Smooth muscle cell (in vitro differentiated cells): ENCODE measurements around the gene SFT2D1. TPM values are rescaled to one million over a fixed set of nuclear protein-coding genes. Genes with fewer than 3 reads are reported as not detected.
"Not testable (repeated sequence)": the region's sequence is repeated elsewhere in the genome, so short reads cannot be mapped to it uniquely, and the experiment has no call there.

ENCODE experiments used
- DNase-seq: peaks from one replicate; lab custom pipeline; 2025; ENCODE audit not compliant: unreplicated experiment; lab: John Stamatoyannopoulos, UW
- H2AFZ ChIP-seq: fragments of 200-600 bp; sonication (generic); 2 replicates; pipeline ENCODE4 v1.6.0; 2016; ENCODE audit warnings: antibody characterized with exemption, low read depth, mild to moderate bottlenecking
- H3F3A ChIP-seq: fragments of 200-600 bp; sonication (generic); 2 replicates; pipeline ENCODE4 v1.6.0; 2017; ENCODE audit warnings: antibody characterized with exemption, low read depth
- H3K27ac ChIP-seq: fragments of 200-600 bp; sonication (generic); 2 replicates; pipeline ENCODE4 v1.5.1; 2016; ENCODE audit warnings: low read depth, mild to moderate bottlenecking
- H3K27me3 ChIP-seq: fragments of 200-600 bp; sonication (generic); 2 replicates; pipeline ENCODE4 v1.6.1; 2016; ENCODE audit warnings: low read depth, mild to moderate bottlenecking
- H3K36me3 ChIP-seq: fragments of 200-600 bp; sonication (generic); 2 replicates; pipeline ENCODE4 v1.5.1; 2016; ENCODE audit warnings: low read depth
- H3K4me1 ChIP-seq: fragments of 200-600 bp; sonication (generic); 2 replicates; pipeline ENCODE4 v1.5.1; 2016; ENCODE audit warnings: low read depth
- H3K4me2 ChIP-seq: fragments of 200-600 bp; sonication (generic); 2 replicates; pipeline ENCODE4 v1.6.0; 2016; ENCODE audit warnings: mild to moderate bottlenecking
- H3K4me3 ChIP-seq: fragments of 200-600 bp; sonication (generic); 2 replicates; pipeline ENCODE4 v1.5.1; 2016; ENCODE audit warnings: mild to moderate bottlenecking
- H3K79me2 ChIP-seq: fragments of 200-600 bp; sonication (generic); 2 replicates; pipeline ENCODE4 v1.6.0; 2016; ENCODE audit warnings: low read depth, mild to moderate bottlenecking
- H3K9ac ChIP-seq: fragments of 200-600 bp; sonication (generic); 2 replicates; pipeline ENCODE4 v1.6.0; 2016; ENCODE audit warnings: low read depth
- H3K9me3 ChIP-seq: fragments of 200-600 bp; sonication (generic); replicated peaks from 2 replicates; pipeline ENCODE4 v1.5.1; 2016; ENCODE audit warnings: low read depth
- H4K20me1 ChIP-seq: fragments of 200-600 bp; sonication (generic); 2 replicates; pipeline ENCODE4 v1.6.0; 2016; ENCODE audit warnings: low read depth
- CTCF ChIP-seq: fragments of 200-600 bp; sonication (generic); IDR thresholded peaks from 2 replicates; pipeline ENCODE4 v1.5.1; 2017; ENCODE audit warnings: borderline replicate concordance, mild to moderate bottlenecking, antibody characterized with exemption; ENCODE audit not compliant: insufficient read depth, poor library complexity, severe bottlenecking
- WGBS: methylation state at CpG from one replicate; pipeline ENCODE4 v1.1.7; 2016; ENCODE audit warnings: low lambda C conversion rate; 5-methylcytosine and 5-hydroxymethylcytosine counted together
- polyA plus RNA-seq: library from polyadenylated mRNA; unstranded; fragments of >200 nt; fragmentation: Nextera tagmentation; extraction: Ambion mirVana; gene quantifications from 2 replicates; pipeline ENCODE4 v1.2.1, GENCODE V29; 2016
- total RNA-seq: library from RNA; depleted of rRNA; stranded (reverse); fragments of >200 nt; gene quantifications from 2 replicates; pipeline ENCODE4 v1.2.3, GENCODE V29; 2014

SFT2D1 gene
- total and polyA plus RNA-seq, 2 experiments from 2014 or later: 50.3 to 82.3 TPM

GRCh38 chr6:166365806-166366205 lies 23.5 kb upstream of the SFT2D1 start:
- no peak overlapping the region for H3K4me3 ChIP-seq
- TF ChIP-seq CTCF: no peak
- H3K9ac ChIP-seq: no peak overlapping the region
- no peaks in the 10 kb centered on the region for H3K9me3 ChIP-seq
- H3F3A ChIP-seq: no peaks in the 10 kb centered on the region
- H3K27me3 ChIP-seq: no peaks in the 10 kb centered on the region
- H3K4me2 ChIP-seq: no peak overlapping the region
- peaks cover 6% of the 10 kb centered on the region for H3K36me3 ChIP-seq
- H3K4me1 ChIP-seq: peaks cover 17% of the 10 kb centered on the region
- no peaks in the 10 kb centered on the region for H4K20me1 ChIP-seq
- no peak for DNase-seq
- no peak overlapping the region for H3K27ac ChIP-seq
- no peaks in the 10 kb centered on the region for H3K79me2 ChIP-seq
- 75% methylated on average over 6 of the region's 6 CpGs for WGBS
- no peak overlapping the region for H2AFZ ChIP-seq

- H2AFZ ChIP-seq: no peak overlapping the region
- H3K4me2 ChIP-seq: no peak overlapping the region
- peaks cover 6% of the 10 kb centered on the region for H3K36me3 ChIP-seq
- no peak for TF ChIP-seq CTCF
- H3K9ac ChIP-seq: no peak overlapping the region
- no peaks in the 10 kb centered on the region for H3F3A ChIP-seq
- no peak overlapping the region for H3K4me3 ChIP-seq
- no peaks in the 10 kb centered on the region for H3K79me2 ChIP-seq
- H3K27ac ChIP-seq: no peak overlapping the region
- H3K27me3 ChIP-seq: no peaks in the 10 kb centered on the region
- H3K9me3 ChIP-seq: no peaks in the 10 kb centered on the region
- 46% methylated on average over 2 of the region's 2 CpGs for WGBS
- H3K4me1 ChIP-seq: peaks cover 17% of the 10 kb centered on the region
- DNase-seq: no peak
- no peaks in the 10 kb centered on the region for H4K20me1 ChIP-seq
These were observed 22.9 kb upstream of the SFT2D1 start for GRCh38 chr6:166365221-166365620.

DNA sequence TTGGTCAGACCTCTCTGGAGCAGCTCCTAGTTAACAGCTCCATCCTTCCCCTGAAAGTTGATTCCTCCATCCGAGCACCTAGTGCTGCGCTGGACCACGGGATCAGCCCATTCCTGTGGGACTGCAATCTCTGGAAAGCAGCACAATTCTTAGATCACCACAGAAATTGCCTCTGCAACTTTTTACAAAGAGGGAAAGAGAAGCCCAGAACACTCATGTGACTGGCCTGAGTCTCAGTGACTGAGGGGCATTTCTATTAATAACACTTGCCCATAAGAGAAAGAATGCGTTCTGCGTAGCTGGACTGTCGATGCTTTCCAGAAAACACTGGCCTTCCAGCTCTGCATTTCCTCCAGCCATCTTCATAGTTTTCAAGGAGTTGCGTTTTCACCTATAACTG lies 22.1 kb upstream of the SFT2D1 start:
- Histone ChIP-seq H4K20me1 (no peaks in the 10 kb centered on the region), H2AFZ (no peak overlapping the region), H3K79me2 (no peaks in the 10 kb centered on the region), H3K4me3 (no peak overlapping the region), H3F3A (no peaks in the 10 kb centered on the region), H3K9me3 (no peaks in the 10 kb centered on the region), H3K27ac (no peak overlapping the region), H3K9ac (no peak overlapping the region), H3K36me3 (peaks cover 6% of the 10 kb centered on the region), H3K4me2 (no peak overlapping the region), H3K27me3 (no peaks in the 10 kb centered on the region), H3K4me1 (peaks cover 17% of the 10 kb centered on the region)
- no peak for DNase-seq
- WGBS: 89% methylated on average over 7 of the region's 7 CpGs
- no peak for TF ChIP-seq CTCF

- not testable (repeated sequence) for H3K4me2 ChIP-seq, H3K36me3 ChIP-seq, H2AFZ ChIP-seq, H3K79me2 ChIP-seq, H3K9me3 ChIP-seq, H3K4me3 ChIP-seq, DNase-seq, H3F3A ChIP-seq, H3K27me3 ChIP-seq, H3K27ac ChIP-seq, H4K20me1 ChIP-seq, H3K9ac ChIP-seq
- 100% methylated on average over 4 of the region's 4 CpGs for whole genome bisulfite sequencing
- peaks cover 17% of the 10 kb centered on the region for H3K4me1 ChIP-seq
These were observed 20.1 kb upstream of the SFT2D1 start for GRCh38 chr6:166362427-166362826.
